ENCODE data around the gene CNBD2.
"Not testable (repeated sequence)": the region's sequence is repeated elsewhere in the genome, so short reads cannot be mapped to it uniquely, and the experiment has no call there.

GRCh38 chr20:35952080-35952479, 16.3 kb upstream of the CNBD2 start:
- TF ChIP-seq ARNTL (CRISPR knock-in tag; IDR thresholded peaks at IDR 0.05; ENCODE audit: borderline replicate concordance, low read depth); PATZ1 (CRISPR knock-in tag; IDR thresholded peaks at IDR 0.05; ENCODE audit: borderline replicate concordance); ZFP30 (CRISPR knock-in tag; IDR thresholded peaks at IDR 0.05); ZFP3 (CRISPR knock-in tag; IDR thresholded peaks at IDR 0.05); PPARA (CRISPR knock-in tag; IDR thresholded peaks at IDR 0.05; ENCODE audit: borderline replicate concordance); OSR1 (CRISPR knock-in tag; IDR thresholded peaks at IDR 0.05); CREB5 (CRISPR knock-in tag; IDR thresholded peaks at IDR 0.05; ENCODE audit: low read depth); ZC3H10 (CRISPR knock-in tag; IDR thresholded peaks at IDR 0.05): not testable (repeated sequence)
- TF ChIP-seq, protein P1, sequence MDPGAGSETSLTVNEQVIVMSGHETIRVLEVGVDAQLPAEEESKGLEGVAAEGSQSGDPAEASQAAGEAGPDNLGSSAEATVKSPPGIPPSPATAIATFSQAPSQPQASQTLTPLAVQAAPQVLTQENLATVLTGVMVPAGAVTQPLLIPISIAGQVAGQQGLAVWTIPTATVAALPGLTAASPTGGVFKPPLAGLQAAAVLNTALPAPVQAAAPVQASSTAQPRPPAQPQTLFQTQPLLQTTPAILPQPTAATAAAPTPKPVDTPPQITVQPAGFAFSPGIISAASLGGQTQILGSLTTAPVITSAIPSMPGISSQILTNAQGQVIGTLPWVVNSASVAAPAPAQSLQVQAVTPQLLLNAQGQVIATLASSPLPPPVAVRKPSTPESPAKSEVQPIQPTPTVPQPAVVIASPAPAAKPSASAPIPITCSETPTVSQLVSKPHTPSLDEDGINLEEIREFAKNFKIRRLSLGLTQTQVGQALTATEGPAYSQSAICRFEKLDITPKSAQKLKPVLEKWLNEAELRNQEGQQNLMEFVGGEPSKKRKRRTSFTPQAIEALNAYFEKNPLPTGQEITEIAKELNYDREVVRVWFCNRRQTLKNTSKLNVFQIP (CRISPR knock-in tag; IDR thresholded peaks at IDR 0.05; ENCODE audit: borderline replicate concordance, low read depth), result not testable (repeated sequence)

Data from SK-N-SH treated with all-trans-retinoic acid at 6 μM for 48 hours (cell line).